Endothelial cell (in vitro differentiated cells): Measurements from ENCODE around the gene PHF2. TPM values are rescaled to one million over a fixed set of nuclear protein-coding genes. Genes with fewer than 3 reads are reported as not detected.

Experiments
- DNase-seq: peaks from one replicate; pipeline ENCODE4 v3.0.0; 2021; ENCODE audit warnings: low spot score
- H3K27ac Mint-ChIP-seq: one replicate; pipeline ENCODE4 v1.8.0; 2021; ENCODE audit warnings: mixed read lengths, inconsistent platforms; ENCODE audit not compliant: unreplicated experiment
- H3K27me3 Mint-ChIP-seq: one replicate; pipeline ENCODE4 v1.8.0; 2021; ENCODE audit warnings: mild to moderate bottlenecking, moderate library complexity, mixed read lengths, inconsistent platforms; ENCODE audit not compliant: unreplicated experiment
- H3K36me3 Mint-ChIP-seq: one replicate; pipeline ENCODE4 v1.8.0; 2021; ENCODE audit warnings: mild to moderate bottlenecking, low read depth, mixed read lengths, inconsistent platforms; ENCODE audit not compliant: unreplicated experiment
- H3K4me1 Mint-ChIP-seq: one replicate; pipeline ENCODE4 v1.8.0; 2021; ENCODE audit warnings: mild to moderate bottlenecking, mixed read lengths, inconsistent platforms; ENCODE audit not compliant: unreplicated experiment
- H3K4me3 Mint-ChIP-seq: one replicate; pipeline ENCODE4 v1.8.0; 2021; ENCODE audit warnings: mild to moderate bottlenecking, mixed read lengths, inconsistent platforms; ENCODE audit not compliant: unreplicated experiment
- H3K9me3 Mint-ChIP-seq: one replicate; pipeline ENCODE4 v1.8.0; 2021; ENCODE audit warnings: mixed read lengths, inconsistent platforms; ENCODE audit not compliant: unreplicated experiment
- CTCF ChIP-seq: fragments of 200-600 bp; sonication (generic); IDR thresholded peaks from one replicate; pipeline ENCODE4 v1.5.0; 2021; ENCODE audit warnings: antibody characterized with exemption; ENCODE audit not compliant: unreplicated experiment
- total RNA-seq: library from RNA; stranded (reverse); fragmentation: NEBNext Ultra II Directional; extraction: Animal tissue kit (Norgen Biotek cat#: 25700); gene quantifications from one replicate; pipeline ENCODE4 v1.2.1, GENCODE V29; 2021; ENCODE audit not compliant: unreplicated experiment

PHF2 gene
- total RNA-seq, 1 donor from 2014 or later, result 20.9 TPM

GRCh38 chr9:93603906-93604326 is 27.5 kb downstream of the PHF2 start:
- TF ChIP-seq CTCF, result no peak
- Mint-ChIP-seq H3K4me1 (peaks cover 8% of the 10 kb centered on the region), H3K9me3 (no peaks in the 10 kb centered on the region), H3K4me3 (no peak overlapping the region), H3K36me3 (peaks cover 12% of the 10 kb centered on the region), H3K27me3 (peaks cover 3% of the 10 kb centered on the region), H3K27ac (no peak overlapping the region)
- no peak for DNase-seq

- DNase-seq, result no peak
- H3K27ac Mint-ChIP-seq, result no peak overlapping the region
- H3K4me1 Mint-ChIP-seq, result no peaks in the 10 kb centered on the region
- no peak overlapping the region for H3K4me3 Mint-ChIP-seq
- peaks cover 12% of the 10 kb centered on the region for H3K36me3 Mint-ChIP-seq
- H3K9me3 Mint-ChIP-seq, result no peaks in the 10 kb centered on the region
- no peak for TF ChIP-seq CTCF
- peaks cover 3% of the 10 kb centered on the region for H3K27me3 Mint-ChIP-seq
Observed at GRCh38 chr9:93606187-93606586, 29.8 kb downstream of the PHF2 start.

GRCh38 chr9:93610206-93610605 is 33.8 kb downstream of the PHF2 start:
- Mint-ChIP-seq H3K36me3 (peaks cover 5% of the 10 kb centered on the region), H3K27me3 (no peaks in the 10 kb centered on the region), H3K27ac (no peak overlapping the region), H3K4me1 (peaks cover 4% of the 10 kb centered on the region), H3K4me3 (no peak overlapping the region), H3K9me3 (no peaks in the 10 kb centered on the region)
- TF ChIP-seq CTCF, result no peak
- DNase-seq, result no peak

- no peak for DNase-seq
- no peaks in the 10 kb centered on the region for H3K27me3 Mint-ChIP-seq
- peaks cover 4% of the 10 kb centered on the region for H3K4me1 Mint-ChIP-seq
- no peak overlapping the region for H3K4me3 Mint-ChIP-seq
- H3K36me3 Mint-ChIP-seq, result no peaks in the 10 kb centered on the region
- no peak for TF ChIP-seq CTCF
- H3K27ac Mint-ChIP-seq, result no peak overlapping the region
- no peaks in the 10 kb centered on the region for H3K9me3 Mint-ChIP-seq
Observed at GRCh38 chr9:93612052-93612795, 35.8 kb downstream of the PHF2 start.

GRCh38 chr9:93612796-93613154 is 36.4 kb downstream of the PHF2 start:
- TF ChIP-seq CTCF, result no peak
- H3K4me1 Mint-ChIP-seq, result peaks cover 4% of the 10 kb centered on the region
- H3K4me3 Mint-ChIP-seq, result no peak overlapping the region
- H3K27ac Mint-ChIP-seq, result no peak overlapping the region
- no peaks in the 10 kb centered on the region for H3K9me3 Mint-ChIP-seq
- no peak for DNase-seq
- H3K36me3 Mint-ChIP-seq, result no peaks in the 10 kb centered on the region
- no peaks in the 10 kb centered on the region for H3K27me3 Mint-ChIP-seq
